ENCODE data around the gene AFP. TPM values are rescaled to one million over a fixed set of nuclear protein-coding genes. Genes with fewer than 3 reads are reported as not detected.

The AFP gene
- total and polyA plus RNA-seq, 2 of the 13 experiments (the other 11 are each of a cell fraction or from before 2014, with no cell fraction given): 9,434 to 13,105 TPM

- no peak for TF ChIP-seq ZMAT3 (CRISPR knock-in tag; conservative IDR thresholded peaks at IDR 0.05)
- no peak for TF ChIP-seq CREM (IDR thresholded peaks at IDR 0.05)
- TF ChIP-seq CREM (CRISPR knock-in tag; IDR thresholded peaks at IDR 0.05): no peak
- TF ChIP-seq SUZ12 (IDR thresholded peaks at IDR 0.05; ENCODE audit: low read depth, low read length): no peak
- TF ChIP-seq RFXAP (CRISPR knock-in tag; IDR thresholded peaks at IDR 0.05; ENCODE audit: borderline replicate concordance): no peak
- no peak for TF ChIP-seq HDAC1 (CRISPR knock-in tag; IDR thresholded peaks at IDR 0.05)
- TF ChIP-seq PPARG (CRISPR knock-in tag; conservative IDR thresholded peaks at IDR 0.05): no peak
- no peak for TF ChIP-seq ELF1 (CRISPR knock-in tag; IDR thresholded peaks at IDR 0.05)
- no peak for TF ChIP-seq JARID2 (CRISPR knock-in tag; IDR thresholded peaks at IDR 0.05; ENCODE audit: insufficient replicate concordance)
- TF ChIP-seq NCOA1 (CRISPR knock-in tag; IDR thresholded peaks at IDR 0.05): no peak
- no peak for TF ChIP-seq ZNF567 (CRISPR knock-in tag; IDR thresholded peaks at IDR 0.05; ENCODE audit: borderline replicate concordance)
- no peak for TF ChIP-seq ESRRA (CRISPR knock-in tag; IDR thresholded peaks at IDR 0.05; ENCODE audit: low read depth)
- TF ChIP-seq TARDBP (CRISPR knock-in tag; IDR thresholded peaks at IDR 0.05): peak; percentile 79; the same call in 1 of the 2 replicates
- TF ChIP-seq MNT (IDR thresholded peaks at IDR 0.05): 0 out of 2 replicates have a peak, but pooled peaks have one; percentile 20
- no peak for TF ChIP-seq RELA (CRISPR knock-in tag; IDR thresholded peaks at IDR 0.05)
- TF ChIP-seq SMARCE1 (IDR thresholded peaks at IDR 0.05; ENCODE audit: borderline replicate concordance): no peak
- TF ChIP-seq YEATS2 (CRISPR knock-in tag; IDR thresholded peaks at IDR 0.05; ENCODE audit: borderline replicate concordance): no peak
- TF ChIP-seq, protein P1, sequence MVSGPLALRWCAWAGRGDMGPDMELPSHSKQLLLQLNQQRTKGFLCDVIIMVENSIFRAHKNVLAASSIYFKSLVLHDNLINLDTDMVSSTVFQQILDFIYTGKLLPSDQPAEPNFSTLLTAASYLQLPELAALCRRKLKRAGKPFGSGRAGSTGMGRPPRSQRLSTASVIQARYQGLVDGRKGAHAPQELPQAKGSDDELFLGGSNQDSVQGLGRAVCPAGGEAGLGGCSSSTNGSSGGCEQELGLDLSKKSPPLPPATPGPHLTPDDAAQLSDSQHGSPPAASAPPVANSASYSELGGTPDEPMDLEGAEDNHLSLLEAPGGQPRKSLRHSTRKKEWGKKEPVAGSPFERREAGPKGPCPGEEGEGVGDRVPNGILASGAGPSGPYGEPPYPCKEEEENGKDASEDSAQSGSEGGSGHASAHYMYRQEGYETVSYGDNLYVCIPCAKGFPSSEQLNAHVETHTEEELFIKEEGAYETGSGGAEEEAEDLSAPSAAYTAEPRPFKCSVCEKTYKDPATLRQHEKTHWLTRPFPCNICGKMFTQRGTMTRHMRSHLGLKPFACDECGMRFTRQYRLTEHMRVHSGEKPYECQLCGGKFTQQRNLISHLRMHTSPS (CRISPR knock-in tag; IDR thresholded peaks at IDR 0.05; ENCODE audit: low read depth): no peak
- no peak for TF ChIP-seq TFAP4 (IDR thresholded peaks at IDR 0.05; ENCODE audit: borderline replicate concordance, low read depth)
- TF ChIP-seq SIN3A (IDR thresholded peaks at IDR 0.05; ENCODE audit: borderline replicate concordance, low read depth, low read length): 0 out of 2 replicates have a peak, but pooled peaks have one; percentile 35
- TF ChIP-seq TRIM24 (CRISPR knock-in tag; IDR thresholded peaks at IDR 0.05): no peak
- TF ChIP-seq MXD4 (CRISPR knock-in tag; IDR thresholded peaks at IDR 0.05): no peak
- TF ChIP-seq ZNF841 (CRISPR knock-in tag; IDR thresholded peaks at IDR 0.05; ENCODE audit: borderline replicate concordance): no peak
- TF ChIP-seq ZNF639 (CRISPR knock-in tag; conservative IDR thresholded peaks at IDR 0.05): no peak
- TF ChIP-seq NFIC (IDR thresholded peaks at IDR 0.05; ENCODE audit: low read length): no peak
- TF ChIP-seq POLR2A (IDR thresholded peaks at IDR 0.05; ENCODE audit: insufficient read depth in 1 of 2, low read depth in 2 of 2, low read length in 2 of 2): peak in 1 of 2 experiments; percentile 57; a peak in 2 of 4 replicates
- no peak for TF ChIP-seq CHCHD3 (CRISPR knock-in tag; IDR thresholded peaks at IDR 0.05)
- no peak for TF ChIP-seq ZNF3 (CRISPR knock-in tag; IDR thresholded peaks at IDR 0.05)
These were observed 23.0 kb downstream of the AFP start (continued) for GRCh38 chr4:73459048-73459421.
